Panc1 (cell line): Measurements from ENCODE around the gene CCT7. TPM values are rescaled to one million over a fixed set of nuclear protein-coding genes. Genes with fewer than 3 reads are reported as not detected.
A peak's percentile ranks its signal among the peaks of the same experiment; 100 is the strongest.

Experiments used
- ATAC-seq: fragments of 200-7000 bp; cut with Tn5 transposase; 2 replicates; pipeline ENCODE4 v1.9.1; 2020; ENCODE audit warnings: mild to moderate bottlenecking, moderate library complexity
- BruUV-seq: library from RNA; stranded (reverse); fragments of 400-500 nt; replicated peaks from 2 replicates; lab custom pipeline; 2021; lab: Mats Ljungman, UMichigan
- CTCF ChIA-PET: fragments of 300-600 bp; sonication (Branson Sonifier 250); formaldehyde crosslinking; loops from one replicate; lab custom pipeline; 2022; ENCODE audit warnings: antibody characterized with exemption; lab: Charles Lee
- POLR2A ChIA-PET: fragments of 300-600 bp; sonication (Branson Sonifier 250); formaldehyde crosslinking; loops from one replicate; lab custom pipeline; 2022; ENCODE audit warnings: antibody characterized with exemption; lab: Charles Lee
- DNase-seq: peaks from one replicate; pipeline ENCODE4 v3.0.0-alpha.2; 2010; ENCODE audit warnings: low read depth, low spot score
- H3K27ac ChIP-seq: 2 replicates; pipeline ENCODE4 v1.5.1; 2011; ENCODE audit warnings: mild to moderate bottlenecking, low read length, inconsistent platforms
- H3K27me3 ChIP-seq: fragments of 200-500 bp; sonication (Bioruptor generic); 2 replicates; pipeline ENCODE4 v1.6.0; 2014; ENCODE audit warnings: low read length, inconsistent platforms; ENCODE audit not compliant: control insufficient read depth, insufficient read depth
- H3K36me3 ChIP-seq: fragments of 200-500 bp; sonication (Bioruptor generic); 2 replicates; pipeline ENCODE4 v1.5.1; 2014; ENCODE audit warnings: inconsistent platforms, mild to moderate bottlenecking, low read length, moderate library complexity; ENCODE audit not compliant: control insufficient read depth, insufficient read depth
- H3K4me1 ChIP-seq: 2 replicates; pipeline ENCODE4 v1.5.1; 2011; ENCODE audit warnings: inconsistent platforms, mild to moderate bottlenecking, low read length, moderate library complexity; ENCODE audit not compliant: control insufficient read depth, insufficient read depth
- H3K4me3 ChIP-seq, 2 experiments: 2 replicates each; pipeline ENCODE4 v1.5.1; 2011 to 2012; ENCODE audit warnings: low read depth in 2 of 2, low read length in 2 of 2, mild to moderate bottlenecking in 2 of 2, inconsistent platforms in 1 of 2, moderate library complexity in 1 of 2
- H3K9me3 ChIP-seq: fragments of 200-500 bp; sonication (Bioruptor generic); 2 replicates; pipeline ENCODE4 v1.5.1; 2014; ENCODE audit warnings: low read depth, mild to moderate bottlenecking, inconsistent platforms, low read length, moderate library complexity; ENCODE audit not compliant: control insufficient read depth, insufficient read depth
- POLR2AphosphoS5 ChIP-seq: IDR thresholded peaks from 2 replicates; pipeline ENCODE4 v1.6.1; 2012; ENCODE audit warnings: mild to moderate bottlenecking, low read depth, low read length, moderate library complexity
- SIN3A ChIP-seq: IDR thresholded peaks from 2 replicates; pipeline ENCODE4 v1.6.1; 2012; ENCODE audit warnings: low read depth, mild to moderate bottlenecking, low read length, moderate library complexity, borderline replicate concordance; ENCODE audit not compliant: insufficient read depth
- TCF7L2 ChIP-seq: IDR thresholded peaks from 2 replicates; pipeline ENCODE4 v1.6.1; 2011; ENCODE audit warnings: mild to moderate bottlenecking, low read depth, low read length, inconsistent platforms
- in situ Hi-C: cut with HindIII; loops from 2 replicates; pipeline ENCODE4 v1.10.0; 2016; ENCODE audit warnings: low sequenced_read_pairs, low pct_unique_long_range_greater_than_20kb
- intact Hi-C: fragments of 100-400 bp; cut with micrococcal nuclease; formaldehyde crosslinking; loops from one replicate; pipeline ENCODE4 v1.10.0; 2022; ENCODE audit not compliant: unreplicated experiment
- total RNA-seq: library from RNA; stranded (reverse); gene quantifications from one replicate; pipeline ENCODE4 v1.2.1, GENCODE V29; 2021; ENCODE audit not compliant: unreplicated experiment
- TF ChIP-seq, protein P1 (sequence below): fragments of 450-650 bp; IDR thresholded peaks from 2 replicates; pipeline ENCODE4 v1.5.1; 2017; ENCODE audit warnings: mild to moderate bottlenecking
- TF ChIP-seq, protein P2 (sequence below), 2 experiments: IDR thresholded peaks; 2 replicates each; pipeline ENCODE4 v1.6.1; 2011 to 2012; ENCODE audit warnings: low read depth in 2 of 2, control low read depth in 1 of 2, low read length in 1 of 2, mild to moderate bottlenecking in 1 of 2, moderate library complexity in 1 of 2; ENCODE audit not compliant: insufficient read depth in 1 of 2

CCT7 gene
- total RNA-seq, 1 experiment from 2014 or later: 426 TPM

DNA sequence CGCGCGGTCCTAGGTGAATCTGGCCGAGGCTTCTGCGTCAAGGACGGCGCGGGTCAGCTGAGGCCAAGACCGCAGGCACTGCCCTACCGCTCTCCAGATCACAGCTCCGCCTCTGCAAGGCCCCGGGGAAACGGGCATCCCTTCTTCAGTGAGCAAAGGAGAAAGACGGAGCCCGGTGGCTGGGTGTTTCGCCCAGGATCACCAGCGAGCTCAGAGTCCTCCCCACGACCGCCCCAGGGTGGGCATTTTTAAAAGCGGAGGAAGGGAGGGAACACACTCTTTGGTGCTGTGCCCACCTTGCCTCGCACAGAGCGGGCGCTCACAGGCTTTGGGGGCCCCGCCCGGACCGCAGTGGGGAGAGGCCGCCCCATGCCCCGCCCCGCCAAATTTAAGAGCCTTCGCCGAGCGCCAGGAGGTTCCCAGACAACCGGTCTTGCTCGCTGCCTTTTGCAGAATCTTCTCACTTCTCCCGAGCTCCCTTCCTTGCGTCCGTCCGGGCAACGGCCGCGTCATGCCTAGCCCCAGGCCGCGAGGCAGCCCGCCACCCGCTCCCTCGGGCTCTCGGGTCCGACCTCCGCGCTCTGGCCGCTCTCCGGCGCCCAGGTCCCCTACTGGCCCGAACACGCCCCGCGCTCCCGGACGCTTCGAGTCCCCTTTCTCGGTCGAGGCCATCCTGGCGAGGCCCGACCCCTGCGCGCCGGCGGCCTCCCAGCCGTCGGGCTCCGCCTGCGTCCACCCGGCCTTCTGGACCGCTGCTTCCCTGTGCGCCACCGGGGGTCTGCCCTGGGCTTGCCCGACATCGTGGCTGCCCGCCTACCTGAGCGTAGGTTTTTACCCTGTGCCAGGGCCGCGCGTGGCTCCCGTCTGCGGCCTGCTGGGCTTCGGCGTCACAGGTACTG lies 31.7 kb upstream of the CCT7 start, which contains the start of gene NOTO:
TSS of gene NOTO (plus strand) at position 419 of the 899 bp plus-strand sequence. CDS start at position 512, 93 bp downstream.
- Histone ChIP-seq H3K27ac (no peak within 1 kb of the TSS), H3K36me3 (no peaks in the 10 kb centered on the region), H3K4me3 (peak within 1 kb of the TSS; percentile 30 to 48), H3K4me1 (peaks cover 4% of the 10 kb centered on the region; the same call in 1 of the 2 replicates), H3K27me3 (peaks cover 3% of the 10 kb centered on the region; the same call in 1 of the 2 replicates), H3K9me3 (no peaks in the 10 kb centered on the region)
- DNase-seq: no peak
- POLR2A ChIA-PET: no interaction called here
- in situ Hi-C loops (no loop called here), intact Hi-C loops (no loop called here)
- BruUV-seq: no TSS peak
- CTCF ChIA-PET: no interaction called here
- TF ChIP-seq TCF7L2: no peak
- TF ChIP-seq, protein P1, sequence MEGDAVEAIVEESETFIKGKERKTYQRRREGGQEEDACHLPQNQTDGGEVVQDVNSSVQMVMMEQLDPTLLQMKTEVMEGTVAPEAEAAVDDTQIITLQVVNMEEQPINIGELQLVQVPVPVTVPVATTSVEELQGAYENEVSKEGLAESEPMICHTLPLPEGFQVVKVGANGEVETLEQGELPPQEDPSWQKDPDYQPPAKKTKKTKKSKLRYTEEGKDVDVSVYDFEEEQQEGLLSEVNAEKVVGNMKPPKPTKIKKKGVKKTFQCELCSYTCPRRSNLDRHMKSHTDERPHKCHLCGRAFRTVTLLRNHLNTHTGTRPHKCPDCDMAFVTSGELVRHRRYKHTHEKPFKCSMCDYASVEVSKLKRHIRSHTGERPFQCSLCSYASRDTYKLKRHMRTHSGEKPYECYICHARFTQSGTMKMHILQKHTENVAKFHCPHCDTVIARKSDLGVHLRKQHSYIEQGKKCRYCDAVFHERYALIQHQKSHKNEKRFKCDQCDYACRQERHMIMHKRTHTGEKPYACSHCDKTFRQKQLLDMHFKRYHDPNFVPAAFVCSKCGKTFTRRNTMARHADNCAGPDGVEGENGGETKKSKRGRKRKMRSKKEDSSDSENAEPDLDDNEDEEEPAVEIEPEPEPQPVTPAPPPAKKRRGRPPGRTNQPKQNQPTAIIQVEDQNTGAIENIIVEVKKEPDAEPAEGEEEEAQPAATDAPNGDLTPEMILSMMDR: no peak
- TF ChIP-seq, protein P2, sequence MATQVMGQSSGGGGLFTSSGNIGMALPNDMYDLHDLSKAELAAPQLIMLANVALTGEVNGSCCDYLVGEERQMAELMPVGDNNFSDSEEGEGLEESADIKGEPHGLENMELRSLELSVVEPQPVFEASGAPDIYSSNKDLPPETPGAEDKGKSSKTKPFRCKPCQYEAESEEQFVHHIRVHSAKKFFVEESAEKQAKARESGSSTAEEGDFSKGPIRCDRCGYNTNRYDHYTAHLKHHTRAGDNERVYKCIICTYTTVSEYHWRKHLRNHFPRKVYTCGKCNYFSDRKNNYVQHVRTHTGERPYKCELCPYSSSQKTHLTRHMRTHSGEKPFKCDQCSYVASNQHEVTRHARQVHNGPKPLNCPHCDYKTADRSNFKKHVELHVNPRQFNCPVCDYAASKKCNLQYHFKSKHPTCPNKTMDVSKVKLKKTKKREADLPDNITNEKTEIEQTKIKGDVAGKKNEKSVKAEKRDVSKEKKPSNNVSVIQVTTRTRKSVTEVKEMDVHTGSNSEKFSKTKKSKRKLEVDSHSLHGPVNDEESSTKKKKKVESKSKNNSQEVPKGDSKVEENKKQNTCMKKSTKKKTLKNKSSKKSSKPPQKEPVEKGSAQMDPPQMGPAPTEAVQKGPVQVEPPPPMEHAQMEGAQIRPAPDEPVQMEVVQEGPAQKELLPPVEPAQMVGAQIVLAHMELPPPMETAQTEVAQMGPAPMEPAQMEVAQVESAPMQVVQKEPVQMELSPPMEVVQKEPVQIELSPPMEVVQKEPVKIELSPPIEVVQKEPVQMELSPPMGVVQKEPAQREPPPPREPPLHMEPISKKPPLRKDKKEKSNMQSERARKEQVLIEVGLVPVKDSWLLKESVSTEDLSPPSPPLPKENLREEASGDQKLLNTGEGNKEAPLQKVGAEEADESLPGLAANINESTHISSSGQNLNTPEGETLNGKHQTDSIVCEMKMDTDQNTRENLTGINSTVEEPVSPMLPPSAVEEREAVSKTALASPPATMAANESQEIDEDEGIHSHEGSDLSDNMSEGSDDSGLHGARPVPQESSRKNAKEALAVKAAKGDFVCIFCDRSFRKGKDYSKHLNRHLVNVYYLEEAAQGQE (IDR thresholded peaks at IDR 0.05; ENCODE audit: insufficient read depth in 1 of 2, low read depth in 2 of 2, low read length in 1 of 2): no peak
- no peak for TF ChIP-seq SIN3A
- no peak for TF ChIP-seq POLR2AphosphoS5
- ATAC-seq: peak; percentile 88

DNA sequence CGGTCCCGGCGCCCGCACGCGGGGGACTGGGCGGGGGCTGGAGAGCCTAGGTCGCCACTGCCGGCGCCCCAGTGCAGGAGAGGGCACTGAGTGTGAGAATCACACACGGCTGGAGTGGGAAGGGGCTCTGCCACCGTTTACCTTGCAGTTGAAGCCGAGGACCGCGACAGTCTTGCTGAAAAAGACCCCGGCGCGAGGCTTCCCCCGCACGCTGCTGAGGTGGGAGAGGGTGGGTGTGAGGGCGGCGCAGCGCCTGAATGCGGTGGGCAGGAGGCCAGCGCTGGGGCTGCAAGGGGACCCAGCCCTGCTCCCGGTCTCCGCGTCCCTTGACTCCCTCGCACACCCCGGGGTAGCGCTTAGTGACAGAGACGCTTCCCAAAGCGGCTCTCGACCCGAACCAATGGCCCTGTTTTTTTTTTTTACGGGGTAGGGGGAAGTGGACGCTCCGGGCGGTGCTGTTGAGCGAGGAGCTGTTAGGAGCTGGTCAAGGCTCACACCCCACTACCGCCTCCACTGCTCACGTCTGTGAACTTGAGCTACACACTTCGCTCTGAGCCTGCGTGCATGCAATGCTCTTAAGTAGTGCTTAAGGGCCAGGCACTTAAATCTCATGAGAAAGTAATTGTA lies 30.9 kb upstream of the CCT7 start:
- TF ChIP-seq, protein P2 (IDR thresholded peaks at IDR 0.05; ENCODE audit: insufficient read depth in 1 of 2, low read depth in 2 of 2, low read length in 1 of 2): no peak
- TF ChIP-seq, protein P1: no peak
- TF ChIP-seq TCF7L2: no peak
- TF ChIP-seq SIN3A: no peak
- TF ChIP-seq POLR2AphosphoS5: no peak
- Histone ChIP-seq H3K36me3 (no peaks in the 10 kb centered on the region), H3K9me3 (no peaks in the 10 kb centered on the region), H3K27me3 (no peaks in the 10 kb centered on the region), H3K27ac (no peak overlapping the region), H3K4me3 (no peak overlapping the region), H3K4me1 (peaks cover 4% of the 10 kb centered on the region; the same call in 1 of the 2 replicates)
- intact Hi-C loops (no loop called here), in situ Hi-C loops (no loop called here)
- BruUV-seq: no TSS peak
- ATAC-seq (no peak), DNase-seq (no peak)
- CTCF ChIA-PET: interaction anchor here (0.6 kb wide), 1 partner anchor 128 kb away, joined by 3 read pairs; no protein-coding TSS in a partner anchor
- POLR2A ChIA-PET: no interaction called here
